HTERT RPE-1 (cell line): Measurements from ENCODE around the gene COX17.

Experiments
- in situ Hi-C: fragments of 300-500 bp; cut with MboI; formaldehyde crosslinking; loops from 4 replicates; pipeline ENCODE4 v1.14.3; 2020; ENCODE audit warnings: low sequenced_read_pairs

The COX17 gene

GRCh38 chr3:119675188-119675874, 1.9 kb downstream of the COX17 start:
- in situ Hi-C loops: no loop called here

GRCh38 chr3:119673875-119674274, 3.3 kb downstream of the COX17 start:
- in situ Hi-C loops: no loop called here

GRCh38 chr3:119672776-119673175, 4.4 kb downstream of the COX17 start:
- in situ Hi-C loops: no loop called here

GRCh38 chr3:119669906-119670570, 7.2 kb downstream of the COX17 start:
- in situ Hi-C loops: no loop called here

- in situ Hi-C loops: no loop called here
Measured at GRCh38 chr3:119665954-119666559, 11.1 kb downstream of the COX17 start.

- in situ Hi-C loops: no loop called here
Measured at GRCh38 chr3:119664850-119665379, 12.3 kb downstream of the COX17 start.

- in situ Hi-C loops: no loop called here
Measured at GRCh38 chr3:119664370-119664769, 12.8 kb downstream of the COX17 start.

GRCh38 chr3:119663885-119664284, 13.3 kb downstream of the COX17 start:
- in situ Hi-C loops: no loop called here

GRCh38 chr3:119662604-119663373, 14.4 kb downstream of the COX17 start:
- in situ Hi-C loops: no loop called here

- in situ Hi-C loops: no loop called here
Measured at GRCh38 chr3:119660474-119661440, 16.4 kb downstream of the COX17 start, which contains the start of gene POPDC2. Gene POPDC2, minus strand, starts transcription at chr3:119660589. Its CDS starts 166 bp downstream, at chr3:119660423.

- in situ Hi-C loops: no loop called here
Measured at GRCh38 chr3:119659606-119660291, 17.5 kb downstream of the COX17 start.

GRCh38 chr3:119658994-119659393, 18.2 kb downstream of the COX17 start:
- in situ Hi-C loops: no loop called here

GRCh38 chr3:119657887-119658702, 19.1 kb downstream of the COX17 start:
- in situ Hi-C loops: no loop called here

GRCh38 chr3:119653876-119654275, 23.3 kb downstream of the COX17 start:
- in situ Hi-C loops: no loop called here

- in situ Hi-C loops: no loop called here
Measured at GRCh38 chr3:119652306-119653033, 24.7 kb downstream of the COX17 start.

GRCh38 chr3:119649761-119650160, 27.4 kb downstream of the COX17 start:
- in situ Hi-C loops: no loop called here

- in situ Hi-C loops: no loop called here
Measured at GRCh38 chr3:119647843-119648575, 29.2 kb downstream of the COX17 start.
